Karpas-422 (cell line): ENCODE data around the gene CTU1. TPM values are rescaled to one million over a fixed set of nuclear protein-coding genes. Genes with fewer than 3 reads are reported as not detected.
"Not testable (repeated sequence)": the region's sequence is repeated elsewhere in the genome, so short reads cannot be mapped to it uniquely, and the experiment has no call there.

Source experiments
- DNase-seq: peaks from one replicate; pipeline ENCODE4 v3.0.0-alpha.2; 2015
- H2AFZ ChIP-seq: fragments of 200-600 bp; sonication (generic); 2 replicates; pipeline ENCODE4 v1.6.1; 2014; ENCODE audit warnings: antibody characterized with exemption, low read length, mixed read lengths
- H3K27ac ChIP-seq: fragments of 200-600 bp; sonication (generic); 2 replicates; pipeline ENCODE4 v1.5.1; 2014; ENCODE audit warnings: mild to moderate bottlenecking, low read length, moderate library complexity
- H3K27me3 ChIP-seq: fragments of 200-600 bp; sonication (generic); 2 replicates; pipeline ENCODE4 v1.6.1; 2014; ENCODE audit warnings: low read length, mixed read lengths
- H3K36me3 ChIP-seq: fragments of 200-600 bp; sonication (generic); 2 replicates; pipeline ENCODE4 v1.6.1; 2014; ENCODE audit warnings: low read length, mixed read lengths; ENCODE audit not compliant: insufficient read depth
- H3K4me1 ChIP-seq: fragments of 200-600 bp; sonication (generic); 2 replicates; pipeline ENCODE4 v1.6.1; 2014; ENCODE audit warnings: mild to moderate bottlenecking, low read length, mixed read lengths
- H3K4me2 ChIP-seq: fragments of 200-600 bp; sonication (generic); 2 replicates; pipeline ENCODE4 v1.6.1; 2014; ENCODE audit warnings: low read length, low read depth, mild to moderate bottlenecking; ENCODE audit not compliant: poor library complexity, severe bottlenecking
- H3K4me3 ChIP-seq: fragments of 200-600 bp; sonication (generic); 2 replicates; pipeline ENCODE4 v1.5.1; 2014; ENCODE audit warnings: mild to moderate bottlenecking, antibody characterized with exemption, low read length, mixed read lengths
- H3K79me2 ChIP-seq: fragments of 200-600 bp; sonication (generic); 2 replicates; pipeline ENCODE4 v1.6.1; 2014; ENCODE audit warnings: mild to moderate bottlenecking, low read length, mixed read lengths
- H3K9ac ChIP-seq: fragments of 200-600 bp; sonication (generic); 2 replicates; pipeline ENCODE4 v1.6.0; 2014; ENCODE audit warnings: low read length
- H3K9me2 ChIP-seq: fragments of 200-600 bp; sonication (generic), shearing (Covaris generic); replicated peaks from 2 replicates; pipeline ENCODE4 v1.6.0; 2014; ENCODE audit warnings: mild to moderate bottlenecking, low read length, moderate library complexity; ENCODE audit not compliant: insufficient read depth
- H3K9me3 ChIP-seq: fragments of 300-700, 200-600 bp; sonication (generic); 2 replicates; pipeline ENCODE4 v1.6.1; 2014; ENCODE audit warnings: low read length, mixed read lengths
- H4K20me1 ChIP-seq: fragments of 200-600 bp; sonication (generic); 2 replicates; pipeline ENCODE4 v1.6.1; 2014; ENCODE audit warnings: mild to moderate bottlenecking, antibody characterized with exemption, low read length, low read depth; ENCODE audit not compliant: insufficient read depth
- total RNA-seq: library from RNA; depleted of rRNA; stranded (reverse); fragments of >200 nt; shearing (Covaris generic); gene quantifications from 2 replicates; pipeline ENCODE4 v1.2.3, GENCODE V29; 2014; ENCODE audit warnings: low replicate concordance

The CTU1 gene
- total RNA-seq, 1 experiment from 2014 or later: 3.2 TPM

- Histone ChIP-seq H3K27me3 (no peaks in the 10 kb centered on the region), H3K9me2 (no peaks in the 10 kb centered on the region), H3K4me3 (no peak overlapping the region), H3K27ac (no peak overlapping the region), H2AFZ (no peak overlapping the region), H3K9me3 (no peaks in the 10 kb centered on the region), H3K9ac (no peak overlapping the region), H4K20me1 (no peaks in the 10 kb centered on the region), H3K4me2 (no peak overlapping the region), H3K79me2 (no peaks in the 10 kb centered on the region), H3K36me3 (no peaks in the 10 kb centered on the region), H3K4me1 (peaks cover 11% of the 10 kb centered on the region)
- no peak for DNase-seq
These were observed 36.4 kb upstream of the CTU1 start for GRCh38 chr19:51144482-51145045.

DNA sequence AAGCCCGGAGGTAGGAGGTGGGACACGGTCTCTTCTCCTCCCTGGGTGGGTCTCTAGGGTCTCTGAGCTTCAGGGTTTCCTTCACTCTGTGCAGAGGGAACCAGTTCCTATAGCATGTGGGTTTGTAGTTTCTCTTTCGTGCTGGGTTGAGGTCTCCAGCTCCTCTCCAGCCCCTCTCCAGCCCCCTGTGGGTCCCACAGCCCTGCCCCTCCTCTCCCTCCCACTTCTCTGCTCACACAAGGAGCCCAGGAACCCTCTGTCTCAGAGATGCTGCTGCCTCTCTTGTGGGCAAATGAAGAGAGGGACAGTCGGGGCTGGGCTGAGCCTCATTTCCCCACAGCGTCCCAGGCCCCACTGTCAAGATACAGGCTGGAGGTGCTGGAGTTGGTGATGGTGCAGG is 35.3 kb upstream of the CTU1 start:
- Histone ChIP-seq H4K20me1 (no peaks in the 10 kb centered on the region), H3K9me3 (no peaks in the 10 kb centered on the region), H3K4me3 (no peak overlapping the region), H3K9me2 (no peaks in the 10 kb centered on the region), H3K36me3 (no peaks in the 10 kb centered on the region), H3K4me1 (peaks cover 22% of the 10 kb centered on the region), H3K9ac (no peak overlapping the region), H2AFZ (no peak overlapping the region), H3K27me3 (no peaks in the 10 kb centered on the region), H3K79me2 (no peaks in the 10 kb centered on the region), H3K4me2 (no peak overlapping the region), H3K27ac (no peak overlapping the region)
- DNase-seq: no peak

DNA sequence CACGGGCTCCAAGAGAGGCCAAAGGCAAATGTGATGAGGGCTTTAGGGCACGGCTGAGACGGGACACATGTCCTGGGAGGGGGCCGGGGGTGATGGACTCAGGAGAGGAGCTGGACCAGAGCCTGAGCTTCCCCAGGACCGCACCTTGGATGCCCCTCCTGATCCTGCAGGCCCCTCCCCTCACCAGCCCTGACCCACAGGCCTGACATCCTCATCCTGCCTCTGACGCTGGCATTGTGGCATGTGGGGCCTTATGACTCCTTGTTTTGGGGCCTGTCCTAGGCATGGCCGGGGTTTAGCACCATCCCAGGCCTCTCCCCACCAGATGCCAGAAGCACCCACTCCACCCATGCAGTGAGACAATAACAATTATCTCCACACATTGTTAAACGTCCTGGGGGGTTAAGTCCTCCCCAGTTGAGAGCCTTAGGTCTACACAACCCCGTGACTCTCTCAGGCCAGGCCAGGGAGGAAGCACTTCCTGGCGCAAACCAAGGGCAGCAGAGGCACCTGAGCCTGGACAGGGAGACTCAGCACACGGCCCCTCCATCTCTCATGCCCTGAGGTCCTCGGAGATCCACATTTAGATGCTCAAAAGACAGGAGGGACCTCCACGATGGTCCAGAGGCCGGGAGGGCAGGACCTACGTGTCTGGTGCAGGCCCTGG is 34.7 kb upstream of the CTU1 start:
- H3K79me2 ChIP-seq, H3K27me3 ChIP-seq, DNase-seq, H3K9me2 ChIP-seq, H3K36me3 ChIP-seq, H3K4me2 ChIP-seq, H3K9me3 ChIP-seq, H3K27ac ChIP-seq, H3K4me3 ChIP-seq, H3K9ac ChIP-seq, H4K20me1 ChIP-seq, H2AFZ ChIP-seq: not testable (repeated sequence)
- peaks cover 20% of the 10 kb centered on the region for H3K4me1 ChIP-seq

DNA sequence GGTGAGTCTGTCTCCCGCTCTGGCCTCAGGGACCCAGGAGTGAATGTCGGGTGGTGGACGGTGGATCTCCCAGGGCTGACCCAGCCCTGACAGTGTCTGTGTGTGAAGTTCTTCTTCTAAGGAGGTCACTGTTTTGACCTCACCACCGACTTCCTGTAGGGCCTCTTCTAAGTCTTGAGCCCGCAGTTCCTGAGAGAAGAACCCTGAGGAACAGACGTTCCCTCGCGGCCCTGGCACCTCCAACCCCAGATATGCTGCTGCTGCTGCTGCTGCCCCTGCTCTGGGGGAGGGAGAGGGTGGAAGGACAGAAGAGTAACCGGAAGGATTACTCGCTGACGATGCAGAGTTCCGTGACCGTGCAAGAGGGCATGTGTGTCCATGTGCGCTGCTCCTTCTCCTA is 33.9 kb upstream of the CTU1 start, which contains the start of gene SIGLEC7:
TSS of gene SIGLEC7 (plus strand) at position 183 of the 400 bp plus-strand sequence. CDS start at position 252, 69 bp downstream.
- no peak within 1 kb of the TSS for H3K9ac ChIP-seq
- H3K27me3 ChIP-seq: no peaks in the 10 kb centered on the region
- no peak within 1 kb of the TSS for H3K4me2 ChIP-seq

GRCh38 chr19:51141181-51141580 is 33.0 kb upstream of the CTU1 start:
- Histone ChIP-seq H3K36me3 (no peaks in the 10 kb centered on the region), H3K9ac (no peak overlapping the region), H3K9me2 (no peaks in the 10 kb centered on the region), H3K27me3 (no peaks in the 10 kb centered on the region), H3K4me3 (no peak overlapping the region), H4K20me1 (no peaks in the 10 kb centered on the region), H3K9me3 (no peaks in the 10 kb centered on the region), H2AFZ (no peak overlapping the region), H3K4me1 (peaks cover 20% of the 10 kb centered on the region), H3K79me2 (no peaks in the 10 kb centered on the region), H3K4me2 (no peak overlapping the region), H3K27ac (no peak overlapping the region)
- DNase-seq: no peak

More for the DNA sequence above, 33.9 kb upstream of the CTU1 start, which contains the start of gene SIGLEC7:
- H3K79me2 ChIP-seq: no peaks in the 10 kb centered on the region
- H3K36me3 ChIP-seq: no peaks in the 10 kb centered on the region
- H3K4me1 ChIP-seq: peaks cover 13% of the 10 kb centered on the region
- no peaks in the 10 kb centered on the region for H4K20me1 ChIP-seq
- H3K9me2 ChIP-seq: no peaks in the 10 kb centered on the region
- DNase-seq: no peak
- H3K4me3 ChIP-seq: no peak within 1 kb of the TSS
- no peaks in the 10 kb centered on the region for H3K9me3 ChIP-seq
- no peak within 1 kb of the TSS for H2AFZ ChIP-seq
- H3K27ac ChIP-seq: no peak within 1 kb of the TSS

- DNase-seq: no peak
- Histone ChIP-seq H3K27me3 (no peaks in the 10 kb centered on the region), H4K20me1 (no peaks in the 10 kb centered on the region), H3K9ac (no peak overlapping the region), H3K4me3 (no peak overlapping the region), H3K4me1 (peaks cover 24% of the 10 kb centered on the region), H3K9me3 (no peaks in the 10 kb centered on the region), H3K27ac (no peak overlapping the region), H3K79me2 (no peaks in the 10 kb centered on the region), H3K36me3 (no peaks in the 10 kb centered on the region), H3K9me2 (no peaks in the 10 kb centered on the region), H3K4me2 (no peak overlapping the region), H2AFZ (no peak overlapping the region)
These were observed 32.2 kb upstream of the CTU1 start for GRCh38 chr19:51140441-51140840.

GRCh38 chr19:51139299-51140014 is 31.2 kb upstream of the CTU1 start:
- H3K36me3 ChIP-seq: no peaks in the 10 kb centered on the region
- no peaks in the 10 kb centered on the region for H4K20me1 ChIP-seq
- H3K4me3 ChIP-seq: no peak overlapping the region
- H3K9ac ChIP-seq: no peak overlapping the region
- H3K79me2 ChIP-seq: no peaks in the 10 kb centered on the region
- no peak overlapping the region for H2AFZ ChIP-seq
- no peak overlapping the region for H3K27ac ChIP-seq
- peaks cover 34% of the 10 kb centered on the region for H3K4me1 ChIP-seq
- no peaks in the 10 kb centered on the region for H3K9me2 ChIP-seq
- H3K27me3 ChIP-seq: no peaks in the 10 kb centered on the region
- H3K4me2 ChIP-seq: no peak overlapping the region
- H3K9me3 ChIP-seq: no peaks in the 10 kb centered on the region
- DNase-seq: no peak

DNA sequence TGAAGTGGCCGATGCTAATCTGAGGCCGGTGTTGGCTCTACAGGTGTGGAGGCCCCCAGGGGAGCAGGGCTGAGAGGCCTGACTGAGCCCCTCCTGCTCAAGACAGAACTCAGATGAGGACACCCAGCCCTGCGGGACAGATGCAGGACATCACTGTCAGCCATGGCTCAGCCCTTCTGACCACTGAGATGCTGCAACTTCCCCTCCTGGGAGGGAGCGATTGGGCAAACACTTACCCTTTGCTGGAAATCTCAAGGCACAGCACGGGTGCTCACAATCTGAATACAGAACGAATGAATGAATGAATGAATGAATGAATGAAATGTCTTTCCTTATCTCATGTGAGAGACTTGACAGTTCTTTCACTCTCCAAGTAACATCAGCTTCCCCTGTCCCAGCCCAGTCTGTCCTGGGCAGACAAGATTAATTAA is 30.4 kb upstream of the CTU1 start:
- Histone ChIP-seq H3K9ac (no peak overlapping the region), H3K4me3 (no peak overlapping the region), H3K9me3 (no peaks in the 10 kb centered on the region), H3K4me1 (peaks cover 35% of the 10 kb centered on the region), H4K20me1 (no peaks in the 10 kb centered on the region), H3K36me3 (no peaks in the 10 kb centered on the region), H2AFZ (no peak overlapping the region), H3K27me3 (no peaks in the 10 kb centered on the region), H3K79me2 (no peaks in the 10 kb centered on the region), H3K4me2 (no peak overlapping the region), H3K27ac (no peak overlapping the region), H3K9me2 (no peaks in the 10 kb centered on the region)
- DNase-seq: no peak
